NCI-H128 (cell line): ENCODE measurements around the gene SUB1.
A peak's percentile ranks its signal among the peaks of the same experiment; 100 is the strongest.
"Not testable (repeated sequence)": the region's sequence is repeated elsewhere in the genome, so short reads cannot be mapped to it uniquely, and the experiment has no call there.

Experiments used
- DNase-seq: peaks from one replicate; lab custom pipeline; 2025; ENCODE audit not compliant: unreplicated experiment; lab: John Stamatoyannopoulos, UW

Gene SUB1

DNA sequence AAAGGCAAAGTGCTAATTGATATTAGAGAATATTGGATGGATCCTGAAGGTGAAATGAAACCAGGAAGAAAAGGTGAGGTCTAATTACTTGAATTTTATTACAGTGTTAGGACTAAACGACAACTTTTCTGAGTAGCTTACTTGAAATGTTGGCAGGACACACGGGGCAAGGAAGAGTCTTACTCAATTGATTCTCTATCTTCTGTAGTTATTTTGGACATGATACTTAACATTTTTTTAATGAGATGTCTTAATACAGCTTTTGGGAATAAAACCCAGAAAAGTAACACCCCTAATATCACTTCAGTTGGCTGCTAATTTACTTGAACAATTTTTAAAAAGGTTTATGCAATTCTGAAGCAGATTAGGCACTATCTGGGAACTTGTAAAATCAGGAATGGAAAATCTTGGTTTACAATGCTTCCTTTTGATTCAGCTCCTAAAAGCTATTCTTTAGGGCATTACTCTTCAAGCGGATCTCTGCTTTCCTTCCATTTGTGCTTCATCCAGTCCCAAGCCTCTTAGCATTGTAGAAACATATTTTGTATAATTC is 13.7 kb downstream of the SUB1 start:
- no peak for DNase-seq

DNA sequence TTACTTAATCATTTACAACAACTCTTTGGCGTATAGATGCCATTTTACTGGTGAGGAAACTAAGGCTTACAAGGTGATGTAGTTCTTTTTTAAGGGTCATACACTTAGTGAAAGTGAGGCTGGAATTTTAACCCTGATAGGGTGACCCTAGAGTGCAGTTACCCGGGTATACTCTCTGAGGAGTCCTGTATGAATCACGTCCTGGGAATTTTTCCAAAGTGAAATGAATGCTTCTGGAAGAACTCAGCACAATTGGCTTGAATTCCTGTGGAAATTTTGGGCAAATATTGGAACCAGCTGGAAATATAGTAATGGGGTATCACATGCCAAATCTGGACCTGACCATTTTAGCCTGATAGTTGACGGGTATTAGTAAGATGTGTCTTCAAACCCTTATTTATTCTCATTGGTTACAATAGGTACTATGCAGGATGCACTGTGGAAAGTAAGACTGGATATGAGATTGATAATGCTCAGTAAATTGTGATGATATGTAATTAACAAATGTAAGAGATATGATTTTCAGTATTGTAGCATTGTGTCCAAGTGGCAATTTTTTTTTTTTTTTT is 14.8 kb downstream of the SUB1 start:
- no peak for DNase-seq

DNA sequence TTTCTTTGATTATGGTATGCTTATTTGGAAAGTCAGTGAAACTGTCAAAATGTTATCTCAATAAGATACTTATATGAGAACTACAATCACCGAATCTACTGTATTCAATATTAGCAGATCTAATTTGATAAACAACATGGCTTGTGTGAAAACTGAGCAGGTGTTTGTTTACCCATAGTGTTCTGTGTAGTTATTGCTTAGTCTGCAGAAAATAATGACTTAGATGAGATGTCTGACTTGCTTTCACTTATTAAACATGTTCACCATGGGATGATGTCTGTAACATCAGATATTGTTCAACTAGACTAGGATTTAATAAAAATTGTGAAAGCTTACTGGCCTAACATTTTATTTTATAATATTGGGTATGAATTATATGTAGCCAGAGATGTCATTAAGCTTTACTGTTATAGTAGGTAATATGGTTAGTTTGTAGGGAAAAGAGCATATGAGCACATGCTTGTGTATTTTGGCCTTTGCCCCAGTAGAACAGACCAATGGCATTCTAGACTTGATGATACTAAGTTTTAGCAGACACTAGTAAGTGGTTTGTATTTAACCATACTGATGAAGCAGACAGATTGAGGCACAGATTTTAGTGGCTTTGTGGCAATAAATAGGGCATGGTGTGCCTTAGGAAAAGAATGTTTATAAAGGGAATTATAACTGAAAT is 16.4 kb downstream of the SUB1 start:
- DNase-seq: no peak

DNA sequence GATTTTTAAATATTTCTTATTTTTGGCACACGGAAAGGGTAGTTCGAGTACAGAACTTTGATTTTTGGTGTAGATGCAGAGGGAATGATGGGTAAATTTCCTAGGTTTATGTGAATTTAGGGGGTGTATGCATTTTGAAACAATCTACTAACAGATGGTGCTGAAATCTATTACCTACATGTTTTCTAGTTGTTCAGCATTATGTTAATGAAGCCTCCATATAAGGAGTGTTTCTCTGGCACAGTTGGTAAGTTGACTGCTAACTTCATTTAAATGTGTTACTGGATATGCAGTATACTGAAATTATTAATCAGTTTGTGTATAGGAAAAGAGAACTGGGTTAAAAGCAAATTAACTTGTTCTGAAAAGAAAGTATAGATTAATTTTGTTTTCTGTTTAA is 17.5 kb downstream of the SUB1 start:
- DNase-seq: no peak

DNA sequence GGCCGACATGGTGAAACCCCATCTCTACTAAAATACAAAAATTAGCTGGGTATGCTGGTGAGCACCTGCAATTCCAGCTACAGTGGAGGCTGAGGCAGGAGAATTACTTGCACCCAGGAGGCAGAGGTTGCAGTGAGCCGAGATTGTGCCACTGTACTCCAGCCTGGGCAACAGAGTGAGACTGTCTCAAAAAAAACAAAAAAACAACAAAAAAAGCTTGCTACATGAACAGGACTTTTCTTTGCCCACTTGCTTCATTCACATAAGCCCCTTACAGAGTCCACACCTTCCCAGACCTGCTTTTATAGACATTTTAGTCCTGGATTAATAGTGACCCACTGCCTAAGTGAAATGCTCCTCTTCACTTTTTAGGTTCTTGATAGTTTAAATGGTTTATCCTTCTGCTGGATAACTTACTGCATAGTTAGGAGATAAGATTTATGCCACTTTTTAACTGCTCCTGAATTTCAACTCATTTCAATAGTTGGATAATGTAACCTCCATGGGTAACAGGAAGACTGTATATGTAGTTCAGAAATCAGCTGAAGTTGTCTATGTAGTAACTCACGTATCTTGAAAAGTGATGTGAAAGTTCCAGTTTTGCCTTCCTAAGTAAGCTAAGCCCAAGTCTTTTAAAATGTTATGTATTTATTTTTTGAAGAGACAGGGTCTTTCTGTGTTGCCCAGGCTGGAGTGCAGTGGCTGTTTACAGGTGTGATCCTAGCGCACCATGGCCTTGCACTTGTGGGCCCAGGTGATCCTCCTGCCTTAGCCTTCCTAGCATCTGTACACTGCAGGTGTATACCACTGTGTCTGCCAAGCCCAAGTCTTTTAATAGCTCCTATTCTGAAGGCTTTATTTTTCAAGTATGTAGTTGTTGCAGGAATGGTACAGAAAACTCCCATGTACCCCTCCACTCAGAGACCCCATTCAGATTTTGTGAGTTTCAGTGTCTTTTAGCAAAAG is 19.7 kb downstream of the SUB1 start:
- no peak for DNase-seq

DNA sequence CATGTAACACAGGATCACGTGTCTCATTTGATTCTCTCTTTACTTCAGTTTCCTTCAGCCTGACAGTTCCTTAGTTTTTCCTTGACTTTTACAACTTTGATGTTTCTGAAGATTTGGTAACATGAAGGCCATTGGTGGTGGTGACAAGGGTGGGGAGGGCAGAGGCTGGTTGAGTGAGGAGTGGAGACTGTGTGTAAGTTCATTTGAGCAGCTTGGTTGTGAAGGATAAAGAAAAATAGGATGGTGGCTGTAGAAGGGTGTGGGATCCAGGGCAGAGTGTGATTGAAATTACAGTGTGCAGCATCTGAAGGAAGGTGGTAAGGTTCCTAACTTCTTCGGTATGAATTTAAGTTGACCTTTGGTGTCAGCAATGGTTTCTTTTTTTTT is 20.4 kb downstream of the SUB1 start:
- DNase-seq: no peak

DNA sequence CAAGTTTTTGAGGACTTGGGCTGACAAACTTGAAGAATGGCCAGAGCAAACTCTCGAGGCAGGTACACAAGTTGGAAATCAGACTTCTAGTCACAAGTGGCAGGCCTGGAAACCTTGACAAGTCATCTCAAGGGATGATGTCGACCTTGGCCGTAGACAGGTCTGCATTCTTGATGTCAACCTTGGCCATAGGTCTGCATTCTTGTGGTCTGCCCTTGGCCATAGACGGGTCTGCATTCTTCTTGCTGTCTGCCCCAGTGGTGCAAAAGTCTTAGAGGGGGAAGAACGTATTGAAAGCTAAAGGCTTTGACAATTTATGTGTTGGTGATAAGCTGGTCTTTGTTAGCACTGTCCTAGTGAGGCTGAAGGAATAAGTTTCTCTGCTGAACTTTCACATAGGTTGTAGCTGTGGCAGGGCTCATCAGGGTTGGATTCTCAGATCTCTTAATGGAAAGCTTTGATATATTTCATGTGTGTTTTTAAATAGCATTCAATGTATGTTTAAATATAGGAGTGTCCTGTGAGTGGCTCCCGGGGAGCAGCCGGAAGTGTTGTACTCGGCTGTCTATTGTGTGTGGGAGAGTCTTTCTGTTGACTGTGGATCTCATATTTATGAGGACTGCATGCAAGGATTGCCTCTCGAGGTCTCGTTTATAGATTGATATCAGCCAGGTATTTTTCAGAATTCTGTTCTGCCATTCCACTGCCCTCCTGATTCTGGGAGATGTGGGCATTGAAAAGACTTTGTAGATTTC is 27.0 kb downstream of the SUB1 start:
- DNase-seq: peak; percentile 9

DNA sequence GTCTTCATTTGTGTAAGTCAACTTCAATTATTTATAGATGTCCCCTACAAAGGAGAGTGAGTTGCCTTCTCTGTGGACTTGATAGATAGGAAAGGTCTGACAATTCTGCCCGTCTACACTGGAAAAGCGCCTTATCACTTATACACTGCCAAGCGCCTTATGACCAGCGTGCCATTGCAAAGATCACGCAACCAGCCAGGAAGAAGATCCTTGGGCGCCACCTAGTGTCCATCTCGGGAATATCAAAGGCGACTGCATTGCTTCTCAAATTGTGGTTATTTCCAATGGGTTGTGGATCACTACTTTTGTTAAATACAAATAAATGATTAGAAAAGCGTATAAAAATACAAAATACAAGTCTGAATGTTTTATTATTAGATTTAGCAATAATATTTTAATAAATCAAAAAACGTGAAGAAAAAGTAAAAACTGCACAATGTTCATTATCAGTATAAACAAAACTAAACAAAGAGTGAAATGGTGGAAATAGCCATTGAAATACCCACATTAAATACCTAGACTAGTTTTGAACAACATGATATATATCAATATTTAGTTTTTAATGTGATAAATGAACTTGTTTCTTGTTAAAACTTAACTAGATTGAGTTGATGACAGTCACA is 27.8 kb downstream of the SUB1 start:
- peak; percentile 48 for DNase-seq

DNA sequence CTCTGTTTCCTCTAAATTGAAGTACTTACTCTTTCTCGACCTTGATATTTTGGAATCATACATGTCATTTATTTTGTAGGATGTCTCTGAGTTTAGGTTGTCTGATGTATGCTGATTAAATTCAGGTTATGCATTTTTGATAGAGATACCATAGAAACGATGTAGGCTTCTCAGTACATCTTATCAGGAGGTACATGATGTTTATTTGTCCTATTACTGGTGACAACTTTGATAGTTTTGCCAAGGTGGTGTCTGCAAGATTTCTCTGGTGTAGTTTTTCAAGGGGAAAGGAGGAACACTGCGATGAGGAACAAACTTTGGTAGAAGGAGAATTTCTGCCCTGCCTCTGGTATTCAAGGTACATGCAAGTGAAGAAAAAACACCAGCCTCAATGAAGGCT is 29.9 kb downstream of the SUB1 start:
- DNase-seq: no peak

DNA sequence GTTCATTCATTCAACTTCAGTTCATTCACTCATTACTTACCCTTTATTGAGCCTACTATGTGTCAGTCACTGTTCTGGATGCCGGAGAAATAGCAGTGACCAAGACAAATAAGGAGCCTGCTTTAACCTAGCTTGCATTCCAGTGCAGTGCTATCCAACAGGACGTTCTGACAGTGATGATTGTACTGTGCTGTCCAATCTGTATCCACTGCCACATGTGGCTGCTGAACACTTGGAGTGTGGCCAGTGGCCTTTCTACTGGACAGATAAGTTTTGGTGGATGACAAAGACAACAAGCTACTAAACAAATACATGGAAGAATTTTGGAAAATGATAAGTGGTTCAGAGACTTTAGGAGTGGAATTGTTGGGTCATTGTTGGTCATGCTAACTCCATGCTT is 33.6 kb downstream of the SUB1 start:
- DNase-seq: no peak

DNA sequence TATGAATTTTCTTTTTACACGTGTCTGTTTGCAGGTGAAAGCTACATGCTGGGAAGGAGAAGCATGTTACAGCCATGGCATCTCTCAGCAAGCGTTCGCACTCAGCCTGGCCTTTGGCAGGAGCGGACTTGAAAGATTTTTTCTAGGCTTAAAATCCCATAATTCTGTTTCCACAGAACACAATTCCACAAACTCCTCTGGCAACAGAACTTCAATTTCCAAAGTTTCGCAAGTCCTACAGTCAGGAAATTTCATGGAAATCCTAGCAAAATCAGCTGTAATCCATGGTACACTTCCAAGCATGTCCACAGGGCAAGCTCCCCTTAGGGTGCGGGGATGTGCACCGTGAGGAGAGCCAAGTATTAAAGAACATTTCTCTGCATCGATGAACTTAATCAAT is 35.9 kb downstream of the SUB1 start:
- DNase-seq: no peak

DNA sequence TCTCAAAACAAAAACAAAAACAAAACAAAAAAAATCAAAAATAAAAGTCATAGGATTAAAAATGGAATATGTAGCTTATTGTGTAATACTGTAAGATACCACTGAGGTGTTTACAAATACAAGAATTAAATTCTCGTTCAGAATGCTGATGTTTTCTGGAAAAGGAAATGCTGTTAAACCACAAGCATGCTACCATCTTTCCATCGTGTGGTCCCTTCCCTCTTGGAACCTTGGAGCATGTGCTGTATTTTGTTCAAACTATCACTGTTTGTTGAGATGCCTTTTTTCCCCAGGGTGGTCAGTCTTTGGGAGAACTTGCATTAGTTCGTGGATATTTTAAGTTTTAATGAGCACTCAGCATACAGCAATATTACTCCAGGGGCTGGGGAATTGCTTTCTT is 39.7 kb downstream of the SUB1 start:
- no peak for DNase-seq

DNA sequence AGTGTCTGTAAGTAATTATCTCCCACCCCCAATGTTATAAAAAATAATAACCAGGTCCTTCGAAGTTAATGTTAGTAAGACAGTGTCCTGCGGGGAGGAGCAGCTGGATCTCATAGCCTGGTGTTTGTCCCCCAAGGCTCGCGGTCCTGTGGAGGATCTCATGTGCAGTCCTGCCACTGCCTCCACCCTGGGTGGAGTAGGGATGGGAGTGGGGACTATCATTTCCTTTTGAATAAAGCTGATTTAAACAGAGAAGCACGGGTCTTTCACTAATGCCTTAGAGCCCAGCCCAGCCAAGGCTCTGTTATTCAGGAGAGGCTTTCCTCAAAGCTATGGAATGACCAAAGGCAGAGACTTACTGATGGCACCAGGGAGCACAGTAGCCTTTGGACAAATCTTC is 40.2 kb downstream of the SUB1 start:
- DNase-seq: no peak

DNA sequence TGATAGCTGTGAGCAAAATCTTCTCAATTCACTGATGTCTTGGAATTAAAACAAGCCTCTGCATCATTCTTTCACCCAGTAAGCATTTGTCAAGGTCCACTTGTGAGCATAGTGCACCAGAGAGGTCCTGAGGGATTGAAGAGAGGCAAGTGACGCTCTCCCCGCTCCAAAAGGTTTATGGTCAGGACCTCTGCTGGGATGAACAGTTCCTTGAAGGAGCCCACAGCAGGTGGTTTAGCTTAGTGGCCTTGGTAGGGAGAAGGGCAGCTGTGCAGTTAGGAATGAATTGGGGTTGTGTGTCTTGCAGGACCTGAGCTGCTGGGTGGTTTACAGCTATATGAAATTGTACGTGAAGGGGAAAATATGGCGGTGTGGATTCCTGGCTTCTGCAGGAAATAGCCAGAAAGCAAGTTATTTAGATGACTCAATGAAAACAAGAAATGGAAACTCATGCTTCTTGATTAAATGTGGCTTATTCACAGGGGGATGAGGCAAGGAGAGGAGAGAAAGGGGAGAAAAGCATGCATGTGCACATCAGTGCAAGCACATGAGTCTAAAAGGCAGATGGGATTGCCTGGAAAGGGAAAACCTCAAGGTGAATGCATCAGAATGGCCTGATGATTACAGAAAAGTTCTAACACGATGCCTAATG is 42.0 kb downstream of the SUB1 start:
- DNase-seq: no peak

DNA sequence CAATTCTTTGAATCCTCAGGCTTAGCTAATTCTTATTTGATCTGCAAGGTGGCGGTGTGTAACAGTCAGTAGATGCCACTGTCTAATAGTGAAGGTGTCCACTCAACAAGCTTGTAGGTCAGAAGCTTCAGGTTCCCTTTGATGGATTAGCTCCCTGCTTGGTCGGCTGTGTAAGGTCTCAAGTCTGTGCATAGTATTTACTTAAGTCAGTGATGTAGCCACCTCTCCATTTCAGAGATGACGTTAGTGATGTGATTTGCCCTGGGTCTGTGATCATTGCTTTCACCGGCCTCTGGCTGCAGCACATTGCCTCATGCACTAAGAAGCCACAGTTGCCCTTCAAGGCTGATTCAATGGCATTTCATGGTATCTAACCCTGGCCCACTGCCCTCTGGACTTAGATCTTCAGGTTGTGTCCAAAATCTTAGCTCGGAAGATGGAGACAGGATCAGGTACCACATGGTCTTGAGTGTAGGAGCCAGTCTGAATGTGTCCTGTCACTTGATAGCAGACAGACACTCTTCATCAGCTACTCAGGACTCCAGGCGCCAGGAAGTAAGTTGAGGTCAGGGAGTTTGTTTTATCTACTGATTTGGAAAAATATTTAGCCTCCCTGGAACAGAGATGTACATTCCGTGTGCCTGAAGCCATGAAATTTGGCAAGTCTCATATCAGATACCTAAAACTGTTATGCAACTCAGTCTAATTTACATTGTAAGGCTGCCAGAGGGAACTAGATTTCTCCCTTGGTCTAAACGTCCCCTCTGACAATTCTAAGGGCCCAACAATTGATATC is 42.9 kb downstream of the SUB1 start:
- DNase-seq: no peak

DNA sequence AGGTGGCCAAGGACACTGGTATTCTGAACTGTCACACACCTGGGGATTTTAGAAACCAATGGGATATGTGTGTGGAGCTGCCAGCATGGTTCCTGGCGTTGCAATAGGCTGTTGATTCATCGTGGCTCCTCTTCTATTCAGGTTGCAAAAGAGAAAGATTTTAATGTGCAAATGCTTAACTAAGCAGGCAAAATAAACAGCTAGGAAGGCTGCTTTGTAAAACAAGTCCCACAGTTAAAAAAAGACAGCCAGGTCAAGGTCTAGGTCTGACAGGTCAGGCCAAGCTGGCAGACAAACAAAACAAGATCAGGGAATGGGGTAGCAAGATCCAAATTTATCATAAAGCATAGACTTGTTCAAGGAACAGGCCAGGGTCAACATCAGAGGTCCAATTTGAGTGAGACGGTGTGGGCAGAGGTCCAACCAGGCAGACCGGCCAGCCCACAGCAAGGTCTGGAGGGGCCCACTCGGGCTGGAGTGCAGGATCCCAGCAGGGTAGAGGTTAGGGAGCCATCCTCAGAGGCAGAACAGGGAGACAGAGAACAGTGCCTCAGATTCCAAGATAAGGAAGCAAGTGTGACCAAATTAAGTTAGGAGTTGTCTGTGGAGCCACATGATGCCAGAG is 45.6 kb downstream of the SUB1 start:
- no peak for DNase-seq

DNA sequence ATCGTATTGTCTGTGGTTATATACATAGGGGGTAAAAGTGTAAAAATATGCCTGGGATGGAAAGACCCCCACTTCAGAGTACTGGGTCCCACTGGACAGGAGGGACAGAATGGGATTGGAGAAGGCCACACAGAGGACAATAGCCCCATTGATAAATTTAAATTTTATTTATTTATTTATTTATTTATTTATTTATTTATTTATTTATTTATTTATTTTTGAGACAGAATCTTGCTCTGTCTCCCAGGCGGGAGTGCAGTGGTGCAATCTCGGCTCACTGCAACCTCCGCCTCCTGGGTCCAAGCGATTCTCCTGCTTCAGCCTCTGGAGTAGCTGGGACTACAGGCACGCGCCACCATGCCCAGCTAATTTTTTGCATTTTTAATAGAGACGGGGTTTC is 47.7 kb downstream of the SUB1 start:
- not testable (repeated sequence) for DNase-seq

DNA sequence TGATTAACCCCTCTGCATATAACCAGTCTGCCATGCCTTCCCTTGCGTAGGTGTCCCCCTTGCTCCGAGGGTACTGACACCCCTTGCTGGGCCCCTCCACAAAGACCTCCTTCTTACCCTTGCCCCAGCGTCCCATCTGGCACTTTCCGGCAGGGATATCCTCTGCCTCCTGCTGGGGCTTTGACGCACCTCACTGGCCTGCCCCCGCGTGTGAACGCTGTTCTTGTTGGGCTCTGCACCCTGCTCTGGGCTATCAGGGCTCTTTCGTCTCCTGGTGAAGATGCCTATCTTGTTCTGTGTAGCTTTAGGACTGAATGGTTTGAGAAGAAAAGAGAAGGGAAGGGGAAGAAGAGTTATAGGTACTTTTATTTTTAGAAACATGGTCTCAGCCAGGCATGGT is 53.0 kb downstream of the SUB1 start:
- no peak for DNase-seq

DNA sequence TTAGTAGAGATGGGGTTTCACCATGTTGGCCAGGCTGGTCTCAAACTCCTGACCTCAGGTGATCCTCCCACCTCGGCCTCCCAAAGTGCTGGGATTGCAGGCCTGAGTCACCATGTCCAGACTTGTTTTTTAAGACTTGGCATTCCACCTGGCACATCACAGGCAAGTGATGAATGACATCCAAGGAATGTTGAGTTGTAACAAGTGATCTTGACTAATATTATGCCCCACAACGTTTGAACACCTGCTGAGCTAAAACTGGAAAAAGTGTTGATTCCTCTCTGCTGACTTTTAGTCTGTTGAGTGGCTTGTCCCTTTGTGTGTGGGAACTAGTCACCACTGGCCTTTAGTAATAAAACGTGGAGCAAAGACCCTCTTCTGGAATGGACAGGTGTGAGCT is 54.6 kb downstream of the SUB1 start:
- DNase-seq: no peak
